ENCODE results near the gene CNTNAP5. TPM values are rescaled to one million over a fixed set of nuclear protein-coding genes. Genes with fewer than 3 reads are reported as not detected.
A peak's percentile ranks its signal among the peaks of the same experiment; 100 is the strongest.

CNTNAP5 gene
- total RNA-seq, 1 experiment from 2014 or later: 0.48 TPM

DNA sequence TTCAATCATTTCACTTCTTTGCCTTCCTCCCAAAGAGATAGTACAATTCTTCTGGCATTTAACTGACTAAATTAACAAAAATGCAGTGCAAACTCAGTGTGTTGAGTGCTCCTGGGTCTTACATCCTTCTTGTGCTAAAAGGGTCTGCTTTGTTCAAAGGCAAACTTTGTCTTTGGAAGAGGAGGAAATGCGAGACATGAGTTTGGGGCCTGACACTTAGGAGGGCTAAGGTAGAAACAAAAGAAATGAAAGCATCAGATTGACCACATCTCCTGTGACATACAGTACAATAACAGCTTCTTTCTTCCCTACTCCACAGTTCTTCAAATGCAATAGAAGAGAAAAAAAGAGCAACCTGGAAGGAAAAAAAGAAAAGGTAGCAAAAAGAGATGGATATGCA lies 161.7 kb downstream of the CNTNAP5 start:
- Histone ChIP-seq H4K8ac (replicated peaks; ENCODE audit: insufficient read length, low read depth, low read length) (no peak overlapping the region), H2AFZ (ENCODE audit: low read length) (no peak overlapping the region), H2AK5ac (ENCODE audit: insufficient read length, low read length) (no peak overlapping the region), H2BK15ac (ENCODE audit: low read depth, low read length) (no peak overlapping the region), H3K14ac (ENCODE audit: insufficient read depth, low read length) (no peak overlapping the region), H4K91ac (ENCODE audit: insufficient read length, low read depth, low read length) (no peak overlapping the region), H3K56ac (ENCODE audit: insufficient read length, low read depth, low read length) (no peak overlapping the region), H3T11ph (ENCODE audit: low read length) (no peak overlapping the region), H4K5ac (ENCODE audit: insufficient read length, low read depth, low read length) (no peak overlapping the region), H3K27ac (ENCODE audit: insufficient read length, low read depth, low read length) (peak overlapping the region; percentile 55), H3K27me3 (ENCODE audit: insufficient read depth, low read length) (no peaks in the 10 kb centered on the region), H2BK120ac (ENCODE audit: low read depth, low read length, poor library complexity, severe bottlenecking) (no peak overlapping the region), H3K79me1 (ENCODE audit: insufficient read depth, low read depth, low read length, poor library complexity, severe bottlenecking) (no peaks in the 10 kb centered on the region), H4K20me1 (ENCODE audit: control insufficient read depth, insufficient read depth, insufficient read length) (no peaks in the 10 kb centered on the region), H3K23me2 (ENCODE audit: insufficient read length, low read depth, low read length, poor library complexity, severe bottlenecking) (no peaks in the 10 kb centered on the region), H2BK20ac (ENCODE audit: low read depth, low read length, poor library complexity, severe bottlenecking) (no peak overlapping the region), H3K4me1 (ENCODE audit: insufficient read depth, low read length) (peaks cover 2% of the 10 kb centered on the region; the same call in 1 of the 2 replicates), H2BK12ac (ENCODE audit: insufficient read length, low read depth, low read length) (no peak overlapping the region), H3K18ac (ENCODE audit: insufficient read length, low read depth, low read length) (no peak overlapping the region), H3K4me2 (ENCODE audit: insufficient read depth, insufficient read length, low read length) (no peak overlapping the region), H3K9ac (ENCODE audit: extremely low read depth, insufficient read length, low read length) (no peak overlapping the region), H3K23ac (ENCODE audit: insufficient read length, low read depth, low read length) (no peak overlapping the region), H3K9me3 (ENCODE audit: control insufficient read depth, low read depth, low read length) (no peaks in the 10 kb centered on the region), H2BK5ac (ENCODE audit: insufficient read length, low read length) (no peak overlapping the region), H3K79me2 (ENCODE audit: insufficient read depth, low read length) (no peaks in the 10 kb centered on the region), H3K4ac (ENCODE audit: low read depth, low read length) (no peak overlapping the region)
- 0 out of 5 replicates have a peak overlapping the region, but pooled peaks of 1 of the 2 experiments have one; percentile 8 for H3K4me3 Mint-ChIP-seq
- no peaks in the 10 kb centered on the region for H3K9me3 Mint-ChIP-seq
- DNase-seq: no peak
- peak overlapping the region; percentile 66 to 76 (median 67); a peak in 6 of 7 replicates for H3K27ac Mint-ChIP-seq
- H3K36me3 Mint-ChIP-seq (ENCODE audit: insufficient read depth in 1 of 3, low read depth in 3 of 3): no peaks in the 10 kb centered on the region; a peak in 1 of 7 replicates
- no CpG with 5 or more reads among the region's 1 CpG for WGBS (ENCODE audit: extremely low coverage, insufficient read length, low lambda C conversion rate)
- H3K4me1 Mint-ChIP-seq: peaks cover 29 to 34% of the 10 kb centered on the region in 2 experiments
- H3K27me3 Mint-ChIP-seq (ENCODE audit: low read depth): no peaks in the 10 kb centered on the region; the same call in 1 of the 2 replicates
- TF ChIP-seq, protein P1, sequence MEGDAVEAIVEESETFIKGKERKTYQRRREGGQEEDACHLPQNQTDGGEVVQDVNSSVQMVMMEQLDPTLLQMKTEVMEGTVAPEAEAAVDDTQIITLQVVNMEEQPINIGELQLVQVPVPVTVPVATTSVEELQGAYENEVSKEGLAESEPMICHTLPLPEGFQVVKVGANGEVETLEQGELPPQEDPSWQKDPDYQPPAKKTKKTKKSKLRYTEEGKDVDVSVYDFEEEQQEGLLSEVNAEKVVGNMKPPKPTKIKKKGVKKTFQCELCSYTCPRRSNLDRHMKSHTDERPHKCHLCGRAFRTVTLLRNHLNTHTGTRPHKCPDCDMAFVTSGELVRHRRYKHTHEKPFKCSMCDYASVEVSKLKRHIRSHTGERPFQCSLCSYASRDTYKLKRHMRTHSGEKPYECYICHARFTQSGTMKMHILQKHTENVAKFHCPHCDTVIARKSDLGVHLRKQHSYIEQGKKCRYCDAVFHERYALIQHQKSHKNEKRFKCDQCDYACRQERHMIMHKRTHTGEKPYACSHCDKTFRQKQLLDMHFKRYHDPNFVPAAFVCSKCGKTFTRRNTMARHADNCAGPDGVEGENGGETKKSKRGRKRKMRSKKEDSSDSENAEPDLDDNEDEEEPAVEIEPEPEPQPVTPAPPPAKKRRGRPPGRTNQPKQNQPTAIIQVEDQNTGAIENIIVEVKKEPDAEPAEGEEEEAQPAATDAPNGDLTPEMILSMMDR (conservative IDR thresholded peaks at IDR 0.05): no peak
